Renal cortical epithelial cell (primary cell): ENCODE data around the gene KCMF1. TPM values are rescaled to one million over a fixed set of nuclear protein-coding genes. Genes with fewer than 3 reads are reported as not detected.
"Not testable (repeated sequence)": the region's sequence is repeated elsewhere in the genome, so short reads cannot be mapped to it uniquely, and the experiment has no call there.

ENCODE experiments used
- DNase-seq: peaks from one replicate; pipeline ENCODE4 v3.0.0-alpha.2; 2011; ENCODE audit warnings: low read depth
- total RNA-seq: library from RNA; depleted of rRNA; stranded (reverse); fragments of >200 nt; gene quantifications from 2 replicates; pipeline ENCODE4 v1.2.3, GENCODE V29; 2014

The KCMF1 gene
- total RNA-seq, result 95.9 and 109 TPM in 2 replicates

GRCh38 chr2:84970868-84971509 lies at the start of gene KCMF1:
Gene KCMF1 (plus strand): TSS chr2:84971161. CDS start chr2:84971452, 291 bp downstream.
- DNase-seq, result no peak

- no peak for DNase-seq
These were observed 48.0 kb upstream of the KCMF1 start for GRCh38 chr2:84923009-84923408.

- DNase-seq, result peak; percentile 48
These were observed 46.5 kb upstream of the KCMF1 start for GRCh38 chr2:84924173-84925106.

- DNase-seq, result no peak
These were observed 45.6 kb upstream of the KCMF1 start for GRCh38 chr2:84925336-84925723.

GRCh38 chr2:84925724-84926376 lies 45.1 kb upstream of the KCMF1 start:
- DNase-seq, result peak; percentile 80

- no peak for DNase-seq
These were observed 43.7 kb upstream of the KCMF1 start for GRCh38 chr2:84927275-84927627.

- no peak for DNase-seq
These were observed 39.6 kb upstream of the KCMF1 start for GRCh38 chr2:84931384-84931821.

GRCh38 chr2:84938194-84938879 lies 32.6 kb upstream of the KCMF1 start:
- peak; percentile 28 for DNase-seq

- no peak for DNase-seq
These were observed 31.4 kb upstream of the KCMF1 start for GRCh38 chr2:84939426-84940087.

GRCh38 chr2:84940088-84940470 lies 30.9 kb upstream of the KCMF1 start:
- DNase-seq, result no peak

GRCh38 chr2:84940831-84941412 lies 30.0 kb upstream of the KCMF1 start:
- no peak for DNase-seq

GRCh38 chr2:84942166-84942565 lies 28.8 kb upstream of the KCMF1 start:
- DNase-seq, result peak; percentile 65

GRCh38 chr2:84942964-84943421 lies 28.0 kb upstream of the KCMF1 start:
- DNase-seq, result no peak

GRCh38 chr2:84944295-84944909 lies 26.6 kb upstream of the KCMF1 start:
- no peak for DNase-seq

- not testable (repeated sequence) for DNase-seq
These were observed 25.1 kb upstream of the KCMF1 start for GRCh38 chr2:84945838-84946203.

GRCh38 chr2:84946204-84947009 lies 24.6 kb upstream of the KCMF1 start:
- peak; percentile 95 for DNase-seq

GRCh38 chr2:84947010-84947593 lies 23.9 kb upstream of the KCMF1 start:
- DNase-seq, result no peak

GRCh38 chr2:84953535-84953934 lies 17.4 kb upstream of the KCMF1 start:
- DNase-seq, result no peak

GRCh38 chr2:84954329-84954728 lies 16.6 kb upstream of the KCMF1 start:
- DNase-seq, result no peak
